ENCODE results near the gene CCDC190.

DNA sequence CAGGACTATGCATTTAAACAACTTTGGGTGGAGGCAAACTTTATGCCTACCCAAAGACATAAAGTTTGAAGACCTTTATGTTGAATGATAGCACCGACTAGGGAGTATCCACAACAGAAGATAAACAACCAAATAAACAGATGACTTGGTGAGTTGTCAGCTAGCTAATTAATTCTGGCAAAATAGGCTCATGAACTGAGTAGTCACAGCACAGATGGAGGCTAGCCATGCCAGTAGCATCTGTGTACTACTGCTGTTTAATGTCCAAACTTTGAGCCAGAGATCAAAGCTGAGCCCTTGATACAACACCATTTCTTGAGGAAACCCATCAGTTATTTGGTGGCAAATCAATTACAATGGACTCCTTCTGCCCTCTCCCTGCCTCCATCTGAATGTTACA, 40.3 kb upstream of the CCDC190 start:
- TF ChIP-seq, protein P1, sequence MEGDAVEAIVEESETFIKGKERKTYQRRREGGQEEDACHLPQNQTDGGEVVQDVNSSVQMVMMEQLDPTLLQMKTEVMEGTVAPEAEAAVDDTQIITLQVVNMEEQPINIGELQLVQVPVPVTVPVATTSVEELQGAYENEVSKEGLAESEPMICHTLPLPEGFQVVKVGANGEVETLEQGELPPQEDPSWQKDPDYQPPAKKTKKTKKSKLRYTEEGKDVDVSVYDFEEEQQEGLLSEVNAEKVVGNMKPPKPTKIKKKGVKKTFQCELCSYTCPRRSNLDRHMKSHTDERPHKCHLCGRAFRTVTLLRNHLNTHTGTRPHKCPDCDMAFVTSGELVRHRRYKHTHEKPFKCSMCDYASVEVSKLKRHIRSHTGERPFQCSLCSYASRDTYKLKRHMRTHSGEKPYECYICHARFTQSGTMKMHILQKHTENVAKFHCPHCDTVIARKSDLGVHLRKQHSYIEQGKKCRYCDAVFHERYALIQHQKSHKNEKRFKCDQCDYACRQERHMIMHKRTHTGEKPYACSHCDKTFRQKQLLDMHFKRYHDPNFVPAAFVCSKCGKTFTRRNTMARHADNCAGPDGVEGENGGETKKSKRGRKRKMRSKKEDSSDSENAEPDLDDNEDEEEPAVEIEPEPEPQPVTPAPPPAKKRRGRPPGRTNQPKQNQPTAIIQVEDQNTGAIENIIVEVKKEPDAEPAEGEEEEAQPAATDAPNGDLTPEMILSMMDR (IDR thresholded peaks at IDR 0.05; ENCODE audit: low read depth, low read length): no peak
- TF ChIP-seq POLR2A (IDR thresholded peaks at IDR 0.05; ENCODE audit: extremely low read depth, insufficient read length): no peak
- TF ChIP-seq, protein P2, sequence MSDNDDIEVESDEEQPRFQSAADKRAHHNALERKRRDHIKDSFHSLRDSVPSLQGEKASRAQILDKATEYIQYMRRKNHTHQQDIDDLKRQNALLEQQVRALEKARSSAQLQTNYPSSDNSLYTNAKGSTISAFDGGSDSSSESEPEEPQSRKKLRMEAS (IDR thresholded peaks at IDR 0.05; ENCODE audit: low read depth, low read length): no peak

All from NB4 (cell line).